HG03135 (cell line): Measurements from ENCODE around the gene RBMS1.
"Not testable (repeated sequence)": the region's sequence is repeated elsewhere in the genome, so short reads cannot be mapped to it uniquely, and the experiment has no call there.

Experiments
- ATAC-seq: cut with Tn5 transposase; IDR thresholded peaks from one replicate; pipeline ENCODE4 v1.9.1; 2021; ENCODE audit warnings: mild to moderate bottlenecking, moderate library complexity; ENCODE audit not compliant: unreplicated experiment

RBMS1 gene

GRCh38 chr2:160387558-160388262 lies 105.9 kb downstream of the RBMS1 start:
- ATAC-seq, result no peak

DNA sequence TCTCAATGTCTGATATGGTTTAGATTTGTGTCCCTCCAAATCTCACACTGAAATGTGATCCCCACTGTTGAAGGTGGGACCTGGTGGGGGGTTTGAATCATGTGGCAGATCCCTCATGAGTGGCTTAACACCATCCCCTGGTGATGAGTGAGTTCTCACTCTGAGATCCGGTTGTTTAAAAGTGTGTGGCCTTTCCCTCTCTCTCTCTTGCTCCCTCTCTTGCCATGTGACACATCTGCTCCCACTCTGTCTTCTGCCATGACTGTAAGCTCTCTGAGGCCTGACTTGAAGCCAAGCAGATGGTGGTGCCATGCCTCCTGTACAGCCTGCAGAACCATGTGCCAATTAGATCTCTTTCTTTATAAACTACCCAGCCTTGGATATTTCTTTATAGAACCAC lies 108.8 kb downstream of the RBMS1 start:
- no peak for ATAC-seq

DNA sequence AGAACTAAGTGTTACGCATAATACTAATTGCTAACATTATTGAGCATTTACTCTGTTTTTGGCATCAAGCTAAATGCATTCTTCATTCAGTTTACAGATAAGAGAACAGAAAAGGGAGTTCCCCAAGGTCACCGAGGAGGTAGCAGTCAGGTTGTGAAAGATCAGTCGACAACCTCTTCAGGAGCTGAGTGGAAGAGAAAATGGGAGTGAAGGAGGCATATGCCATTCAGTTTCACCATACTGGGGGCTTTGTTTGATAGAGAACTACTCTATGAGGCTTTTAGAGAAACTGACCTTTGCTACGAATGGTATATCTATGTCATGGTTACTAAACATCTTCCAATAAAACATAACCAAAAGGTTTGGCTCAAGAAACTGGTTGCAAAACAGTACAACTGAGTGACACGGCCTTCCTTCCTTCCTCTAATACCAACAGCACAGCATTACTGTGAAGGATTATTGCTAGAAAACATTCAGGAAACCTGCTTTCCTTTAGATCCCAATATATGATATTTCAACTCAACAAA lies 112.1 kb downstream of the RBMS1 start:
- no peak for ATAC-seq

GRCh38 chr2:160380611-160381010 lies 113.0 kb downstream of the RBMS1 start:
- no peak for ATAC-seq

DNA sequence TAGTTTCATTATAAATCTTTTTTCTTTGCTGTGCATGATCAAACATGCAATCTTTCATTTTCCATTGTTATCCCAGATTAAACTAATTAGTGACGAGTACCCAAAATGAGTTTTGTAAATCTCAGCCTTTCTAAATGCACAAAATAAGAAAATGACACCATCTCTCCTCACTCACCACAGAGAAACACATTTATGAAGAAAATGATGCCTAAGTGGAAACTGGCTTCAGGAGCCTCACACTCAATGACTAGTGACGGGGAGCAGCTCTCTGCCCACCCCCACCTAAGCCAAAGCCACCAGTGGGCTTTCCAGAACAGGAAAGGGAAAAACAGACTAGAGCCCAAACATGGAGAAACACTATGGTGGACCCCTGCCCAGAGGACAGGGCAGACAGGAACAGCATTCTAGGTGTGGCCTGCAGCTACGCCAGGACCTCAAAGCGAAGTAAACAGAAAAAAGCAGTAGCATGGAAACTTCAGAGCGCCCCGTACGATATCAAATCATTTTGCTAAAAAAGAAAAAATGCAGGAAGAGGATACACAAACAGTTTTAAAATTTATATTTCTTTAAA lies 113.5 kb downstream of the RBMS1 start:
- ATAC-seq, result no peak

- ATAC-seq, result no peak
Measured at GRCh38 chr2:160379399-160379798, 114.2 kb downstream of the RBMS1 start.

DNA sequence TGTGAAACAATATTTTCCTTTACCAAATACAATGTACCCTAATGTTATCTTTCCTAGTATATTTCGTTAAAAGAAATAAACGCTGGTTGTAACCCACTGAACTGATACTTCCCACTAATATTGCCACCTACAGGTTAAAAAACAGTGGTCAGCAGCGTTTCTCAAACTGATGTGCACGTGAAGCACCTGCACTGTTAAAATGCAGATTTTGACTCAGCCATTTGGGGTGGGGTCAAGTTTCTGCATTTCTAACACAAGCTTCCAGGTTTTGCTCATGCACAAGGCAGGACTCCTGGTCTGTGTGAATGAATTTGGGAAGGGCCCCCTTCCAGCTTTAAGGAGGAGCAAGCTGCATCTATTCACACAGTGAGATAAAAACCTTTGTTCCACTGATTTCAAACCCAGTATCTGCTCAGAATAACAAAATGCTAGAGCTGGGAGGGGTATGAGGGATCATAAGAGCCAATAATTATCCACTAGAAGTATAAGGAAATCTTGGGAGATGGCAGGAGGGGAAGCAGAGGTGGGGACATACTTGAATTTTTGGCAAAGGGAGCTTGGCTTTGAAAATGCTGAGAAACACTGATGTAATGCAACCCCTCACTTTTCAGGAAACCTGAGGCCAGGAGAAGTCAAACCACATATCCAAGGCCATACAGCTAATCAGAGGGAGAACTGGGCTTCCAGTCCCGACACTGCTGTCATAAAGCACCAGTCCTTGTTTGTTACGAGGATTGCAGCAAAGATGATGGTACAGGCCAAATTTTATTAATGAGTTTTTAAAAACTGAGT lies 116.2 kb downstream of the RBMS1 start:
- no peak for ATAC-seq

DNA sequence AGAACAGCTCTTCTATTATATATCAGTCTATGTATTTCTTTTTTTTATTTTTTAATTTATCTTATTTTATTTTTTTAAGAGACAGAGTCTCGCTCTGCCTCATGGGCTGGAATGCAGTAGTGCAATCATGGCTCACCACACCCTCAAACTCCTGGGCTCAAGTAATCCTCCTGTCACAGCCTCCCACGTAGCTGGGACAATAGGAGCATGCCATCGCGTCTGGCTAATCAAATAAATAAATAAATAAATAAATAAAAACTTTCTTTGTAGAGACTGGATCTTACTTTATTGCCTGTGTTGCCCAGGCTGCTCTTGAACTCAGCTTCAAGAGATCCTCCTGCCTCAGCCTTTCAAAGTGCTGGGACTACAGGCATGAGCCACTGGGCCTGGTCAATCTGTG lies 117.0 kb downstream of the RBMS1 start:
- ATAC-seq, result no peak

DNA sequence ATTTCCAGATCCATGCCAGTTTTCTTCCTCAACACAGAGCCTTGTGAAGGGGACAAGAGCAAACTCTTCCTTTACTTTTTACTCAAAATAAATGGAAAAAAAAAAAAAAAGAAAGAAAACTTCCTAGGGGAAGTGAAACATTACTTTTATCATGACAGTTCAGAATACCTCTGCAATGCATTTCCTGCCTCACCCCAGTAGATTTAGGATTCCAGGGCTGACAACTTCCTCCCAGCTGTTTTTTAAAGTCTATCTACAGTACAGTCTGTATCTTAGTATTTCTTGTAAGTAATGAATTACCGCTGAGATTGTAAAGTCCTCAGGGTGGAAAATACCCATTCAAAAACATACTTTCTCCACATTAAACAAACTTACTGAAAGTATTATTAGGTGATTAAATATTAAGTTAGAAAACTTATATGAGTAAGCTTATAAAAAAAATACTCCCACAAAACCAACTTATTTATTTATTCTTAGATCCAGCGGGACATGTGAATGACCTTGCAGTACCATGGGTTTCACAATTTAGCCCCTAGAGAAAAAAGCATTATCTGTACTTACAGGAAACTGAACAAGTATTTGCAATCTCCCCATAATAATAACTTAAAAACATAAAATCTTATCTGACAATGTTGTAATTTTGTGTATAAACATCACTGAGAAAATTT lies 117.7 kb downstream of the RBMS1 start:
- ATAC-seq, result no peak

- no peak for ATAC-seq
Measured at GRCh38 chr2:160375037-160375436, 118.6 kb downstream of the RBMS1 start.

- no peak for ATAC-seq
Measured at GRCh38 chr2:160373666-160374065, 119.9 kb downstream of the RBMS1 start.

- no peak for ATAC-seq
Measured at GRCh38 chr2:160373263-160373662, 120.3 kb downstream of the RBMS1 start.

DNA sequence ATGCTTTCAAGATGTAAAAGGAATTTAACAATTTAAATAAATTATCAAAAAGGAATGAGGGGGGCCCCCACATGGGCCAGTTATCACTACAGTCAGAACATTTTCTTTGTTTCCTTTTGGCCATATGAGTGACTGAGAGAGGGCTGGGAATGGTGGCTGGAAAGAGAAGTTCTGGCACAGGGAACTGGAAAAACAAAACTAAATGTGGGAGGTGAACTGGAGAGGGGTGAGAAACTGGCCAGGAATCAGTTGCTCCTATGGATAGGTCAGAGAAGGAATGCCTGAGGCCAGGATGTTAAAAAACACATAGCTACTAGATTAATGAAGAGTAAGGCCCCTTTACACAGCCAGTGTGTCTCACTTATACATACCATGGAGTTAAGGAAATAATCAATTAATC lies 121.0 kb downstream of the RBMS1 start:
- ATAC-seq, result no peak

GRCh38 chr2:160372010-160372356 lies 121.6 kb downstream of the RBMS1 start:
- no peak for ATAC-seq

DNA sequence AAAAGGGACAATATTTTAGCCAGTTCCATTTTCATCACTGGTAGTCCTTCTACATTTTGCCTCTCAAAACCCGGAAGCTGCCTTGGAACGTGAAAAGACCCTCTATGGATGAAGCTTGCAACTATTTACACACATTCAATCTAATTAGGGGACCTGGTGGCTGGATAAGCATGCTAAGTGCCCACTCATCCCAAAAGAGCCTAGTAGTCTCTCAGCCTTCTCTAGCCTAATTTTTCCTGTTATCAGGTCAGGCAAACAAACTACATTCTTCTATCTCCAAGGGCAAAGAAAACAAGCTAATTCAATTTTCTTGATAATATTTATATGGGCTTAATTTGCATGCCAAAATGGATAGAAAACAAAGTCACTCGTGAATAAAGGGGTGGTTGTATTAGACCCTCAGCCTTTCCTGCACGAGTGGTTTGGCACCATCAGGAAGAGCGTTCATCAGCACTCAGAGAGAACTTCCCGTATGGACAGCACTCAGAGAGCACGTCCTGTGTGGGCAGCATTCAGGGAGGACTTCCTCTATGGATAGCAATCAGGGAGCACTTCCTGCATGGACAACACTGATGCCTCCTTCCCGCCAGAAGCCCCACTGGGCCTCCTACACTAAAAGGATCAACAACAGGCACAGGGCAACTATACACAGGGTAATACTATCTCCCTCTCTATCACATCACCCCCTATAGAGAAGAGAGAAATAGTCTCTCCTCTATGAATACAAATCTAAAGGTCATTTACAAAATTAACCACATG lies 122.2 kb downstream of the RBMS1 start:
- no peak for ATAC-seq

GRCh38 chr2:160368988-160369930 lies 124.3 kb downstream of the RBMS1 start:
- ATAC-seq, result no peak

GRCh38 chr2:160367887-160368286 lies 125.7 kb downstream of the RBMS1 start:
- ATAC-seq, result no peak

DNA sequence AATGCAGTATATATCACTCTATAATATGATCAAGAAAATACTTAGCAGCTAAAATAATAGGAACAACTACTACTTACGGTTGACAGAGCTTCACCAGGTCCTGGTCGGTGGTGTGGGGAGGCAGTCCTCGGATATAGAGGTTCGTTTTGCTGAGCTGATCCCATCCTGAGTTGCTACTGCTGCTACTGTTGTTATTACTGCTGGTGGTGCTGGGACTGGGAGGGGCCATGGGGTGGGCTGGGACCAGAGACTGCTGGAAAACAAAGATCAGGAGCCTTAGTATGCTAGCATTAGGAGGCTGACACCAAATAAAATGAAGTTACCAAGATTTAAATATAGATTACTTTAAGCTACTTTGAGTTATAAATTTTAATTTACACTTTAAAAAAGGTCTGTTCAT lies 126.5 kb downstream of the RBMS1 start:
- ATAC-seq, result not testable (repeated sequence)

GRCh38 chr2:160366474-160366873 lies 127.1 kb downstream of the RBMS1 start:
- no peak for ATAC-seq
